Activated CD8-positive, alpha-beta memory T cell treated with anti-CD3 and anti-CD28 coated beads for 36 hours (primary cell): ENCODE data around the gene DCX. TPM values are rescaled to one million over a fixed set of nuclear protein-coding genes. Genes with fewer than 3 reads are reported as not detected.

Experiments
- CTCF ChIA-PET: fragments of 350-600 bp; sonication (Branson Sonifier 250); formaldehyde crosslinking; loops from one replicate; lab custom pipeline; 2021; ENCODE audit warnings: antibody characterized with exemption; lab: Charles Lee
- POLR2A ChIA-PET: fragments of 350-600 bp; sonication (Branson Sonifier 250); formaldehyde crosslinking; loops from one replicate; lab custom pipeline; 2021; ENCODE audit warnings: antibody characterized with exemption; lab: Charles Lee
- total RNA-seq, 2 experiments: library from RNA; stranded (reverse); gene quantifications; one replicate each; pipeline ENCODE4 v1.2.3, GENCODE V29; 2021

Gene DCX
- total RNA-seq: not detected

DNA sequence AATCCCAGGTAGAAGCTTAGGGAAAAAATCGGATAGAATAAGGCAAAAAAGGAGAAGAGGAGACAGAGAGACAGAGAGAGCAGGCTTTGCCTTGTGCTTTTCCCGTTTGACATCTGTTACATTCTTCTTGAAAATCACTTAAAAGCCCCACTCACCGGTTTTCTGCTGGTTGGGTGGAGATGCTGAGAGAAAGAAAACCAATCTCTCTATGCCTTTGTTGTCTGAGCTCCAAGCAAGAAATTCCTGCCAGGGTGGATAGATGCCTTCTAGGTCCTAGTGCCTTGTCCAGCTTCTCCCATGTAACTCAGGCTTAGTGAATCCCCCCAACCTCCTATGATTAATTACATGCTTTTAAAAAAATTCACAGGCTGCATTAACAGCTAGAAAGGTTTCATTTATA is at the start of gene DCX:
TSS of gene DCX (minus strand) at position 210 of the 400 bp plus-strand sequence. CDS start 1,794 bp downstream, outside the sequence.
- ChIA-PET POLR2A (no interaction called here), CTCF (no interaction called here)

DNA sequence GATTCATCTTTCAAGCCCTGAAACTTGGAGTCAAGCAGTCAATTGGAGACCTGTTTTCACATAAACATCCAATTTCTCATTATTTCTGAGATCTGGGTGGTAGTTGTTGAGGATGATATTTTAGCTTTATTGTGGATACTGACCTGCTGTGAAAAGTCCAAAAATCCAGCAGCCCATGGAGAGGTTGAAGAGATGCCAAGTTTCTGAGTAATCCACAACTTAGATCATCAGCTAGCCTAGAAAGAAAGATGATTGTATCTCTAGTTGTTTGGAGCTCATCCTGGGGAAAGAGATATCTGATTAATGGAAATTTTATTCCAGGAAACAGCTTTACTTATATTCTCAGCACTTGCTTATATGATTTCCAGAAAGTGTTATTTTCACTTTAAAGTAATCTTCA is 48.6 kb upstream of the DCX start:
- ChIA-PET CTCF (no interaction called here), POLR2A (no interaction called here)

DNA sequence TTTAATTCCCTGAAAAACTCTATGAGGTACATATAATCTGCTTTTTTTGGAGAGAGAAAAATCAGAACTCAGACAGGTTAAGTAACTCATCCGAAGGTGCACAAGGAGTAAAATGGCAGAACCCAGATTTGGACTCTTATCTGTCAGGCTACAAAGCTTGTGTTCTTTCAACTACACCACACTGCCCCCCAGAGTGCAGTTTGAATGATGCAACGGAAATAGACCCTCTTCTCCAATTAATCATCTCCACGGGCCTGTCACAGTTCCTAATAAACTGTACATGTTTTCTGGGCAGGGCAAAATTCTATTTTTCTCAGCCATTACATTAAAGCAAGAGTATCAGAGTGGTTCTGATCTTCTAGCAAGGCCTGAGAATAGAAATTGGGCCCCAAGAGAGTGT is 35.3 kb upstream of the DCX start:
- ChIA-PET CTCF (no interaction called here), POLR2A (no interaction called here)

DNA sequence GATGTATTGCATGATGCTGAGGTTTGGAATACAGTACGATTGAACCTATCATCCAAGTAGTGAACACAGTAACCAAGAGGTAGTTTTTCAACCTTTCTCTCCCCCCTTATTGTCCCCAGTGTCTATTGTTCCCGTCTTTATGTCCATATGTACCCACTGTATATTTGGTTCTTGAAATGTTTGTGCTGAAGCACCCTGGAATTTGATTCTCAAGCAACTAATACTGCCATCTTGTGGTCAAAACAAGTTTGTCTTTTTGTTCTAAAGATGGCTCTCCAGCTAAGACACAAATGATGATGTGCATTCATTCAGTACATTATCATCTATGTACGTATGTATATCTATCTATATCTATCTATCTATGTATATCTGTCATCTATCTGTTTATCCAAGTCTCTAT is 33.5 kb upstream of the DCX start:
- ChIA-PET POLR2A (no interaction called here), CTCF (no interaction called here)

DNA sequence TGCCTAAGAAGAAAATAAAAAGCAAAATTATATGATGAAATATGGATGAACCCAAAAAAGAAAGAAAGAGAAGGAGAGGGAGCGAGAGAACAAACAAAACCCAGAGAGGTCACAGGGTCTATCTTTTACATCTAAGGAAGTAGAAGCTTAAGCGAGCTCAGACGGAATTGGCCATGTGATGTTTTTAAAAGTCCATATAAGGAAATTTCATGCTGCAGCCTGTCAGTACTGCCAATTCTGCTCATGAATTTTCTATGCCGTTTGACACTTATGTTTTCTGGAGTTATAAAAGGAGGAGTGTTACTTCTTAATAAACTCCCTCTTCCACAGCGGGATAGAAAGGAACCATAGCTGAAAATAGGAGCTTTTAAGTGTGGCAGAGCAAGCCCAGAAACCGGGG is 32.9 kb upstream of the DCX start:
- POLR2A ChIA-PET: no interaction called here
- CTCF ChIA-PET: no interaction called here

DNA sequence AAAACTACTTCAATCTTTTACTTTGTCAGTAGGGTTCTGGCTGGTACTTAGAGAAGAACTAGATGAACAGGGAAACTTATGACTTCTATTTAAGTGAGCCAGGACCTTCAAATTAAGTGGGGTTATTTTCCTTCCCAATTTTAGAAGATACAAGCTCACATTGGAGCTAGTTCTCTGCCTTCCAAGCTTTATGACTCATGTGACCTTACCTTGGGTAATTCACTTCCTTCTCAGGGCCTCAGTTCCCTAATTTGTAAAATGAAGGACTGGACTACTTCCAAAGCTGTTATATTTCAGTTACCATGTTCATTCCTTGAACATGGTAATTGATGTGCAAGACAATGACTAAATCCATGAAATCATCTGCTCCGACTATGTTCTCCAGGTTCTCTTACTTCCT is 32.0 kb upstream of the DCX start:
- POLR2A ChIA-PET: no interaction called here
- CTCF ChIA-PET: no interaction called here

DNA sequence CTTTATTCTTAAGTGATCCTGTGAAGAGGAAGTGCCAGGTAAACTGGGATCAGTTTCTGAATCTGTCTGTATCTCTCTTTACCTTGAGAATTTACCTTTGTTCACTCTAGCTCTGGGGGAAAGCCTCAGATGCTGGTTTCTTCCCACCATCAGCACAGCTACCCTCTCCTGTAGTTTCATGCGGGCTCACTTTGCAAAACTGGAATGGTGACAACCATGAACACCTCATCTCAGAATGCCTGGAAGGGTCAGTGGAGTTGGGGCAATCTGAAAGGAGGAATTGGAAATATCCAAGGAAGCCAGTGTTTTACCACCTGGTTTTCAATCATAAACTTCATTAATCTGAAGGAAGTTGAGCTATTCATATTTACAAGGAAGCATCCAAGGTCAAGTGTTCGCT is 30.8 kb upstream of the DCX start:
- POLR2A ChIA-PET: no interaction called here
- CTCF ChIA-PET: no interaction called here

DNA sequence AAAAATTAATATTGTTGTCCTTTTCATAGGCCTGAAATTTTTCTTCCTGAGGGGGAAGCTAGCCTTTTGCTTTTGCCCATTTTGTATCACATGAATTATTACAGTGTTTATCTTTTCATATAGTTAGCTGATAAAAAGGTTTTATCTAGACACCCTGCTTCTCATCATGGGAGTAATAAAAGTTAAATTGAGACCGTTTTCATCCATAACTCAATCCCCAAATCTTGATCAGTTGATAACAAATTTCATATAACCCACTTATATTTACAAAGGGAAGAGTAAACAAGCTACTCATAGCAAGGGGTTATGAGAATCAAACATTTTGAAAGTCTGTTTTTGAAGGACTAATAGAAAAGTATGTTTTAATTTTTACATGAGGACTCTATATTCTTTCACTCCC is 23.5 kb upstream of the DCX start:
- POLR2A ChIA-PET: no interaction called here
- CTCF ChIA-PET: no interaction called here

DNA sequence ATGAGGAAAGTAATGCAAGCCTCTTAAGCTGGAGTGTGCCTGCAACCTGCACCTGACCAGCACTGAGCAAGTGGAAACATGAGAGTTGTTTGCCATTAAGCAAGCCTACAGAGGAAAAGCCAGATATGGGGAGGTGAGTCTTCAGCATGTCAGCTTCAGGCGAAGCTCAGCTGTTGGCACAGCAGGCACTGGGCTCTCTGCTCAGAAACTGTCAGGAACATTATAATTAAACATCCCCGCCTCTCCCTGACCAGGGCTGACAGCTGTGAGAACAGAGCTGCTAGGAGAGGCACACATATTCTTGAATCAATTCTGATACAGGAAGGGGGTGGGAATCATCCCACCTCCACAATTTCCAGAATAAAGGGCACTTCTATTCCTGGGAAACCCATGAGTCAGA is 19.0 kb upstream of the DCX start:
- ChIA-PET POLR2A (no interaction called here), CTCF (no interaction called here)

DNA sequence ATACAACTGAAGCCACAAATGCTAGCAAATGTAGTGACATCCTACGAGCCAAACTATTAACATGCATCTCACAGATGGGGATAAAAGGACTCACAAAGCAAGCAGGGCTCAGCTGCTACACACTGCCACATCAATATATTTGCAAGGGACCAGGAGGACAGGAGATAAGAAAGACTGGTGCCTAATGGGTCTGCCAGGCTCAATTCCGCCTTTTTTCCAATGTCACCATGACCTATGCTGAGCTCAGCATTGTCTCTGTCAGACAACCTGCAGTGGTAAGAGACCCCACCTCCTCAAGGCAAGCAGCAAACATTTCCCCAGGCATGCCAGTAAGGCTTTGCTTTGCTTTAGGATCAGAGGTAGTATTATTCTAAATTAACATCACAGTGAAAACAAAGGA is 435 bp downstream of the DCX start:
- CTCF ChIA-PET: no interaction called here
- POLR2A ChIA-PET: interaction anchor here (0.6 kb wide), 1 partner anchor 9 kb away, joined by 4 read pairs; no protein-coding TSS in a partner anchor

DNA sequence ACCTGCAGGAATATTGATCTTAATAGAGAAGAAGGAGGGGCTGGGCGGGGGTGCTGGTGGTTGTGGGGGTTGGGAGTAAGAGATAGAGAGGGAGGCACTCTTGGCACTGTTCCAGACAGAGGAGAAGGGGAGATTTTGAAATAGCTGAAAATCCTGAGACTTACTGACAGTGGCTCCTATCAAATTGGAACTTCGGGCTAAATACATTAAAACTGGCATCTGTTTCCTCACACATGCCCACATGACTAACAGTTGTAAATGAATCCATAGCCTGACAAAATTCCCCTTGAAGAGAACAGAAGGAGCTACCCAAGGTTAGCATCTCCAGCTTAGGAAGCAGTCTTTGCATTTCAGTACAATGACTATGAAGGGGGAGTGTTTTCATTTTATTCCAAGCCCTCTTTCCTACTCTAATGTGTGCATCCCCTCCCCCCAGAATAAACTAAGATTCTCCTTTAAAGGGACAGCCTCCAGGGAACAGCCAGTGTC is 1.4 kb downstream of the DCX start:
- POLR2A ChIA-PET: interaction anchor here (0.6 kb wide), 1 partner anchor 9 kb away, joined by 4 read pairs; no protein-coding TSS in a partner anchor
- CTCF ChIA-PET: no interaction called here

DNA sequence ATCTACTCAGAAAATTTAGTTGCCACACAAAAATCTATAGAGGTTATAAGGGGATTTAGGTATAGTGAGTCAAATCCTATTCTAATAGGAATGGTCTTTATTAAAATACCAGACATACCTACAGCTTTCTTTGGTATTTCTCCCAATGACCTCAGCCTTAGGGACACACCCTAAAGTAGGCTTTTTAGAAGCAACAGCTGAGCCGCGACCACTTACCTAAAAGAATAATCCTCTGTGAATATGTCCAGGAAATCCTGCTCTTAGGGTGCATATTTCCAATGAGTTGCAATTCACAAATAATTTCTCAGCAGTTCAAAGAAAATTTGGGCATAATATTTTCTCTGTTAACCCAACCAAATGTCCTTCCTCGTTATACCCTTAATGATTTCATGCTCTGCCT is 2.7 kb downstream of the DCX start:
- ChIA-PET CTCF (no interaction called here), POLR2A (no interaction called here)

DNA sequence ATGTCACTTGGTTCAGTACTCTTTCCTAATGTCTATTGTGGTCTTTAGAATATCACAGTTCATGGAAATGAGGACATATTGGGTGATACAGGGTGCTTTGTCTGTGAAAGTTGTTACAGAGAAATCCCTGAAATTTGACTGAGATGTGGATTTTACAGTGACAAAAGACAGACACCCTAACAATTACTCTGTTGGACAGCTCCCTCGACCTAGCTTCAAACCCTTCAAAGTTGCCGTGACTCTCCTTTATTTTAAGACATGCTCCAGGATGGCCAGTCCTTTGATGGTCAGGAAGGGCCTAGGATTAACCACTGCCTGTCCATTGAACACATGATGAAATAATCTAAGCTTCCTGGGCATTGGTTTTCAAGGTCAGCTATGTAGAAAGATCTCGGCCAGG is 4.0 kb downstream of the DCX start:
- ChIA-PET POLR2A (no interaction called here), CTCF (no interaction called here)

DNA sequence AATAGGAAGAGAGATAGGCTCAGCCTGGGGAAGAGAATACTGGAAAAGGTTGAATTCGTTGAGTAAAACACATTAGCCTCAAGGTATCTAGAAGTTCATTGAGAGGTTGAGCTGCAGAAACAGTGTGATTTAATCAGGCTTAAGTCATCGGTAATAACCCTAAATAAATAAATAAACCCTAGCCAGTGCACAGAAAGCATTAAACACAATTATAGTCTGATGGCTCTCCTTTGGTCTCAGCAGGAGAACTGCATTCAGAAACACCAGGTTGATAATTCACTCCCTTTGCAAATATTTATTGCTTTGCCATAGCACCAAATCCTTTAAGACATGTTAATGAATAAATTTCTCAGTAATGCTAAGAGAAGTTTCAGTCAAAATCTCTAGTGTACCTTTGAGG is 9.6 kb downstream of the DCX start:
- ChIA-PET CTCF (no interaction called here), POLR2A (no interaction called here)

DNA sequence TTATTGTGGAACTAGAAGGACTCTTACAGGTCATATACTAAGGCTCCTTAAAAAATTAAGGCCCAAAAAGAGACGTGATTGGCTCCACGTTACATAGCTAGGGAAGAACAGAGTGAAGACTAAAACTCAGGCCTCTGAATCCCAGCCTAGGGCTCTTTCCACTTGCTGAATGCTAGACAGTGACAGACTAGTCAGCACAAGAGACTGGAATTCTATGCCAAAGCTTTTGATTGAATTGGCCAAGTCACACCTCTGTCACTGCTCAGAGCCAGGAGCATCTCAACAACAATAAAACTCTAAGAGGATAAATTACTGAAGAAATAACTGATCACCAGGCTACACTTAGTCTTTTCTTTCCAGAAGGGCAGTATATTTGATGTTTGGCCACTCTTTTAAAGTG is 16.8 kb downstream of the DCX start:
- ChIA-PET POLR2A (no interaction called here), CTCF (no interaction called here)

DNA sequence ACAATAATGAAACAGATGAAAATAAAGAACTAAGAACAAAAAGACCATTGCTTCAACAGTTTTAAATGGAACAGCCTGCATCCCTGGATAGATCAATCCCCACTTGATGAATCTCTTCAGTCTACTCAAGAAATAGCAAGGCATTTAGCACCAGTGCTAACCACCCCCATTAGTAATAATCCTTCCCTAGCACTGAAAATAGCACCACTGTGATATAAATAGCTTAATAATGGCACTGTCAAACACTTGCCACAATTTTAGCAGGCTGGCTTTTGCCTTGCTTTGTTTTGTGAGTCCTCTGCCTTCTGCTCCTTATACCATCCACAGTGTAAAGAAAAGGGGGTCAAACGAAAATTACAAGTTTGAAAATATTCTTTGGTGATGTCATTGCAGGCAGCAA is 17.4 kb downstream of the DCX start:
- CTCF ChIA-PET: no interaction called here
- POLR2A ChIA-PET: no interaction called here

DNA sequence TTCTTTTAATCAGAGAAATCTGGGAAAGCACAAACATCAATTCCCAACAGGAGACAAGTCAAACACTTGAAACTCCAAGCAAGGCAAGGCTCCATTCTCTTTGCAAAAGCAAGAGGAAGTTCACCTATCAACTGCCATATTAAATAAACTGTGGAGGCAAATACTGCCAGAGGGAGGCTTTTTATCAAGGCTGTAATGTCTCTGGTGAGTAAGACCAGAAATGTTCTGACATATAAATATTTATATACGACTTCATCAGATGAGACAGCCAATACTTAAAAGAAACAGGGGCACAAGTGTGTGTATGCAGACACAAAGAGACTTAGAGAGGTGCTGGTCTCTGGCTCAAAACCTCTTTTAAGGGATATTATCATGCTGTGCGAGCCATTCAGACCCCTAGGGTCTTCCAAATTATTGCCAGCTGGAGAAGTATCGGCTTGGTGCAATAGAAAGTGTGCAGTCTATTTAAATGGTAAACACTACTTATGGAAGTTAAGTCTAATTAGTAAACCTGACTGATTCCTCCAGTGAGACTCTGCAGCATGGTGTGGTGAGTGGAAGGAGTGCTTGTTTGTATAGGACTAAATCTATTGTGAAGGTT is 24.4 kb downstream of the DCX start:
- CTCF ChIA-PET: no interaction called here
- POLR2A ChIA-PET: no interaction called here

DNA sequence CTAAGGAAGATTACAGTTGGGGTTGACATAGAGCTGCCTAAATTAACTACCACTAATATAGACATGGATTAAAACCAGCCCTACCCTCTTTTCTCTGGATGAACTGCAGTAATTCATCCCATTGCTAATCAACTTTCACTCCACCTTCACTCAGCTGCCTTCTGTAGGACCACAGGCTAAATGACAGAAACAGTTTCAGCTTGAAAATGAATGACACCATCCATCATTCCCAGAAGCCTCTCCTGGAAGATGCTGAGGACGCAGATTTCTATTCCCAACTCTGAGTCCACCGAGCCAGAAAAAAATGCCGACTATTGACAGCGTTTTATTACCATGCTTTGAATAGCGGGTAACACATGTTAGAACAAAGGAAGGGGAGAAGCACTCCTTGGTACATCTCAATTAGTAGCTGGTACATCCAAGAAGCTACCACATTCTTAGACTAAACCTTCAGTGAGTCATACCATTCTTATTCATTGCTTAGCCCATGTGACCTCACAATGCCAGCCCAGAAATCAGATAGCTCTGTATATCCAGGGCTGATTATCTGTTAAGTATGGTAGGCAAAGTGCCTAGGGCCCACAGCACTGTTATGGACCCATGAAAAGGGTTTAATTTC is 25.3 kb downstream of the DCX start:
- ChIA-PET CTCF (no interaction called here), POLR2A (no interaction called here)

DNA sequence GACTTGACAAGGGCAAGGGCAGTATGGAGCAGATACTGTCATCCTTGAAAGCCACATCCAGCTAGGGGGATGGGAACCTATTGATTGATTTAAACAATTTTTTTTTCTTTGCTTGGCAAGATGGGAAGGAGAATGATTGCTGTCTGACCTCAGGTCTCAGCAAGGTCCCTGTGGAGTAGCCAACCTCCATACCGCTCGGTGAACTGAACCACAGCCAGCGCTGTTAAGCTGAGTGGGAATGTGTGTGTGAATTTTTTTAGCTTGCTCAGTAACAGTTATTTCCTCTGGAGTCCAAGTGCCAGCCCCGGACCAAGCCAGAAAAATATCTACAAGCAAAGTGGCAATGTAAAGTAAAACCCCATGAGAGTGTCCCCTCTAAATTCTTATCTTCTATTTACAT is 25.9 kb downstream of the DCX start:
- ChIA-PET POLR2A (no interaction called here), CTCF (no interaction called here)

DNA sequence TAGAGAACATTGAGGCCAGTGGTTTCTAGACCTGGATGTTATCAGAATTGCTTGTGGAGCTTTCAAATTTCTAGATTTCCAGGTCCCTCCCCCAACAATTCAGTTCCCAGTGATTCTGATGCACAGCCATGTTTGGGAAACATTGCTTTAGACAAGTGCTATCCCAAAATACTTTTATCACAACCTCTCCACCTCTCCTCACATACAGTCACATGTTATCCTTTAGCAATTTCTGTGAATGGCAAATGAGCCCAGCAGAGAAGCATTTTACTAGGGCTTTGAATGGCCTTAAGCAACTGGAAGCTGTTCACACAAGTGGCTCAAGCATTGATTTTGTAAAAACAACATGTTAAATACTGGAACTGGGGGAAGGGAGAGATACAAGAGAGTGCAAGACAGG is 29.7 kb downstream of the DCX start:
- ChIA-PET POLR2A (no interaction called here), CTCF (no interaction called here)

DNA sequence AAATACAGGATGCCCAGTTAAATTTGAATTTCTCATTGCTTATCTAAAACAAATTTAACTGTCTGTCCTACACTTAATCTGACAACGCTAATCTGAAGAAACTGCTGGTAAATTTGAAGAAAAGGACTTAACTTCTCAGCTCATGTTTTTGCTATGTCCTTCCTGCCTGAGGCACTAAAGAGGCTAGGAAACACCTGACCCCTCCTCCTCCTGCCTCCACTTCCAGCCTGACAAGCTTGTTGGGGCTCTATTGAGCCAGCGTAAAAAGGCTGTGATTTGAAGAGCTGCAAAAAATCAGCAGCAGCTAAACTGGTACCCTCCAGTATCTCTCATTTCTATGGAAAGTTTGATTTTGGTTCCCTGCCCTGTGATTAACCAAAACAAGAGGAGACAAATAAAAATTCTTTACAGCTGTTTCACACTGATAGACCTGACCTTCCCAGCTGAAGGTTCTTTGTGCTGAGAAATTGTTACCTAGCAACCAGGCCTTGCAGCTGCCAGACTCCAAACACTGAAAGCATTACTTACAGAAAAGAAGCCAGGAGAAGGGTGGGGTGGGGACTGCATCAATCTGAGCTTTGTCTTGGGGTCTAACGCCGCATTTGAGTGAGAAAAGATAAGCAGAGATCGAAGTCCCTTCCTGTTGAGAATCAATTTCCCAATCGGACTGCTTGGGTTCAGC is 35.0 kb downstream of the DCX start:
- CTCF ChIA-PET: no interaction called here
- POLR2A ChIA-PET: no interaction called here
